Measurements from ENCODE around the gene METTL26. TPM values are rescaled to one million over a fixed set of nuclear protein-coding genes. Genes with fewer than 3 reads are reported as not detected.

Gene METTL26
- total RNA-seq, 1 donor from 2014 or later = 68.1 TPM

- peaks cover 25% of the 10 kb centered on the region for H3K4me1 Mint-ChIP-seq (ENCODE audit: low read depth)
- H3K36me3 Mint-ChIP-seq (ENCODE audit: low read depth) = peaks cover 2% of the 10 kb centered on the region
- no peaks in the 10 kb centered on the region for H3K9me3 Mint-ChIP-seq (ENCODE audit: low read depth)
- H3K4me3 Mint-ChIP-seq (ENCODE audit: unreplicated experiment) = no peak overlapping the region
- no peak for DNase-seq (ENCODE audit: low spot score)
- H3K27me3 Mint-ChIP-seq (ENCODE audit: low read depth) = no peaks in the 10 kb centered on the region
- H3K27ac Mint-ChIP-seq (ENCODE audit: unreplicated experiment) = peak overlapping the region; percentile 5
- TF ChIP-seq, protein P1, sequence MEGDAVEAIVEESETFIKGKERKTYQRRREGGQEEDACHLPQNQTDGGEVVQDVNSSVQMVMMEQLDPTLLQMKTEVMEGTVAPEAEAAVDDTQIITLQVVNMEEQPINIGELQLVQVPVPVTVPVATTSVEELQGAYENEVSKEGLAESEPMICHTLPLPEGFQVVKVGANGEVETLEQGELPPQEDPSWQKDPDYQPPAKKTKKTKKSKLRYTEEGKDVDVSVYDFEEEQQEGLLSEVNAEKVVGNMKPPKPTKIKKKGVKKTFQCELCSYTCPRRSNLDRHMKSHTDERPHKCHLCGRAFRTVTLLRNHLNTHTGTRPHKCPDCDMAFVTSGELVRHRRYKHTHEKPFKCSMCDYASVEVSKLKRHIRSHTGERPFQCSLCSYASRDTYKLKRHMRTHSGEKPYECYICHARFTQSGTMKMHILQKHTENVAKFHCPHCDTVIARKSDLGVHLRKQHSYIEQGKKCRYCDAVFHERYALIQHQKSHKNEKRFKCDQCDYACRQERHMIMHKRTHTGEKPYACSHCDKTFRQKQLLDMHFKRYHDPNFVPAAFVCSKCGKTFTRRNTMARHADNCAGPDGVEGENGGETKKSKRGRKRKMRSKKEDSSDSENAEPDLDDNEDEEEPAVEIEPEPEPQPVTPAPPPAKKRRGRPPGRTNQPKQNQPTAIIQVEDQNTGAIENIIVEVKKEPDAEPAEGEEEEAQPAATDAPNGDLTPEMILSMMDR (IDR thresholded peaks at IDR 0.05) = no peak
These were observed 7.6 kb downstream of the METTL26 start for GRCh38 chr16:628321-629061.

DNA sequence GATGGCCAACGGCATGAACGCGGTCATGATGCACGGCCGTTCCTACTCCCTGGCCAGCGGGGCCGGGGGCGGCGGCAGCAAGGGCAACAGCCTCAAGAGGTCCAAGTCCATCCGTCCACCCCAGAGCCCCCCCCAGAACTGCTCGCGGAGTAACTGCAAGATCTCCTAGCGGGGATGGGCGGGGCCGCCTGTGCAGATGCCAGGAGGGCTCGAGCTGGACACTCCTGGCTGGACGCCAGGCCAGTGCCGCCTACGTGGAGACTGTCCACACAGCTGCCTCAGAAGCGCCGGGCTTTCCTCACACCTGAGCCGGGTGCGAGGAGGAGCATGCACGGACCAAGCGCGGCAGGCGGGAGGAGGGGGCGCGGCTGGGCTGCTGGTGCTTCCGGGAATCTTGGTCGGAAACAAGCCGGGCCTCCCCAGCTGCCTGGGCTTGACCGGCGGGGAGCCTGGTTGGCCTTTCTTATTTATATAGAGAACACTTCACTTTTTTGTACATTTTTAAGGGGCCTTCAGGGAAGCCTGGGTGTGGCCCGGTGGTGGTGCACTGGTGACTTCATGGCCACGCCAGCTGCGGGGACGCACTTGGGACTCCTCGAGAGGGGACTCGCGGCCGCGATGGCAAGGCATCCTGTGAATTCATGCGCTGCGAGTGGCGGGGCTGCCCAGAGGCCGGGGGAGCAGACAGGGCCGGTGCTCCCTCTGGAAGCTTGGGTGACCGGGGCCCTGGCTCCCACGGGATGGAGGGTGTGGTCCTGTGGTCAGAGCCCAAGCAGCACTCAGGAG is 8.5 kb downstream of the METTL26 start:
- DNase-seq (ENCODE audit: low spot score) = no peak

GRCh38 chr16:626787-627453 is 9.2 kb downstream of the METTL26 start:
- H3K4me1 Mint-ChIP-seq (ENCODE audit: low read depth) = peaks cover 31% of the 10 kb centered on the region
- TF ChIP-seq, protein P1 (IDR thresholded peaks at IDR 0.05) = no peak
- H3K9me3 Mint-ChIP-seq (ENCODE audit: low read depth) = no peaks in the 10 kb centered on the region
- DNase-seq (ENCODE audit: low spot score) = no peak
- H3K27ac Mint-ChIP-seq (ENCODE audit: unreplicated experiment) = peak overlapping the region; percentile 98
- H3K27me3 Mint-ChIP-seq (ENCODE audit: low read depth) = no peaks in the 10 kb centered on the region
- H3K36me3 Mint-ChIP-seq (ENCODE audit: low read depth) = peaks cover 2% of the 10 kb centered on the region
- peak overlapping the region; percentile 21 for H3K4me3 Mint-ChIP-seq (ENCODE audit: unreplicated experiment)

More for the DNA sequence above, 8.5 kb downstream of the METTL26 start:
- Mint-ChIP-seq H3K9me3 (ENCODE audit: low read depth) (no peaks in the 10 kb centered on the region), H3K4me3 (ENCODE audit: unreplicated experiment) (no peak overlapping the region), H3K36me3 (ENCODE audit: low read depth) (peaks cover 2% of the 10 kb centered on the region), H3K4me1 (ENCODE audit: low read depth) (peaks cover 25% of the 10 kb centered on the region), H3K27ac (ENCODE audit: unreplicated experiment) (peak overlapping the region; percentile 98), H3K27me3 (ENCODE audit: low read depth) (no peaks in the 10 kb centered on the region)
- TF ChIP-seq, protein P1 (IDR thresholded peaks at IDR 0.05) = no peak

DNA sequence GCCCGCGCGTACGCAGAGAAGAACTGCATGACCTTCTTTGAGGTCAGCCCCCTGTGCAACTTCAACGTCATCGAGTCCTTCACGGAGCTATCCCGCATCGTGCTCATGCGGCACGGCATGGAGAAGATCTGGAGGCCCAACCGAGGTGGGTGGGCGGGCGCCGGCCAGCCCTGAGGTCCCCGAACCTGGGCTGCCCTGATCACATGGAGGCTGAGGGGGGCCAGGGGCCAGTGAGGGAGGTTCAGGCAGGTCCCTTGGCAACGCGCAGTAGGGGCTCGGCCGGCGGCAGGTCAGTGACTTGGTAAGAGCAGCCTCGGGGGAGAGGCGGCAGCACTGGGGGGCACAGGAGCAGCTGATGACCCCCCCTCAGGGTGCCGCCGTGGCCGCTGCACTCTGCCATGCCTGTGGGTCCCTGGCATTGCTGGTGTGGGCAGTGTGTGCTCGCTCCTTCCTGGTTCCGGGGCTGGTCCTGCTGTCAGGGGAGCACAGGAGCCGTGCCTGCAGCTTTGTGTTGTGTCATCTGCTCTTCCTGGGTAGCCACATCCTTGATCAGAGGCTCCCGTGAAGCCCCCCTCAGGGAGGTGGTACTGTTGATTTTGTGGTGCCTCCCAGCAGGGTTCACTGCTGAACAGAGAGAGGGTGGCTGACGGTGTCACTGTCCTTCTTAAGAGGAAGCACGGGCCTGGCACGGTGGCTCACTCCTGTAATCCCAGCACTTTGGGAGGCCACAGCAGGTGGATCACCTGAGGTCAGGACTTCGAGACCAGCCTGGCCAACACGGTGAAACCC is 9.9 kb downstream of the METTL26 start:
- Mint-ChIP-seq H3K4me3 (ENCODE audit: unreplicated experiment) (no peak overlapping the region), H3K9me3 (ENCODE audit: low read depth) (no peaks in the 10 kb centered on the region), H3K36me3 (ENCODE audit: low read depth) (peaks cover 2% of the 10 kb centered on the region), H3K27ac (ENCODE audit: unreplicated experiment) (peak overlapping the region; percentile 98), H3K27me3 (ENCODE audit: low read depth) (no peaks in the 10 kb centered on the region), H3K4me1 (ENCODE audit: low read depth) (peaks cover 36% of the 10 kb centered on the region)
- DNase-seq (ENCODE audit: low spot score) = peak; percentile 90
- TF ChIP-seq, protein P1 (IDR thresholded peaks at IDR 0.05) = no peak

Data from chondrocyte (in vitro differentiated cells).